ENCODE measurements around the gene HS6ST3.

- TF ChIP-seq, protein P1, sequence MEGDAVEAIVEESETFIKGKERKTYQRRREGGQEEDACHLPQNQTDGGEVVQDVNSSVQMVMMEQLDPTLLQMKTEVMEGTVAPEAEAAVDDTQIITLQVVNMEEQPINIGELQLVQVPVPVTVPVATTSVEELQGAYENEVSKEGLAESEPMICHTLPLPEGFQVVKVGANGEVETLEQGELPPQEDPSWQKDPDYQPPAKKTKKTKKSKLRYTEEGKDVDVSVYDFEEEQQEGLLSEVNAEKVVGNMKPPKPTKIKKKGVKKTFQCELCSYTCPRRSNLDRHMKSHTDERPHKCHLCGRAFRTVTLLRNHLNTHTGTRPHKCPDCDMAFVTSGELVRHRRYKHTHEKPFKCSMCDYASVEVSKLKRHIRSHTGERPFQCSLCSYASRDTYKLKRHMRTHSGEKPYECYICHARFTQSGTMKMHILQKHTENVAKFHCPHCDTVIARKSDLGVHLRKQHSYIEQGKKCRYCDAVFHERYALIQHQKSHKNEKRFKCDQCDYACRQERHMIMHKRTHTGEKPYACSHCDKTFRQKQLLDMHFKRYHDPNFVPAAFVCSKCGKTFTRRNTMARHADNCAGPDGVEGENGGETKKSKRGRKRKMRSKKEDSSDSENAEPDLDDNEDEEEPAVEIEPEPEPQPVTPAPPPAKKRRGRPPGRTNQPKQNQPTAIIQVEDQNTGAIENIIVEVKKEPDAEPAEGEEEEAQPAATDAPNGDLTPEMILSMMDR (IDR thresholded peaks at IDR 0.05; ENCODE audit: poor library complexity) = no peak
- no peak for TF ChIP-seq EZH2 (IDR thresholded peaks at IDR 0.05; ENCODE audit: borderline replicate concordance)
Observed at GRCh38 chr13:96426167-96426566, 336.3 kb downstream of the HS6ST3 start.

Data from hepatocyte (in vitro differentiated cells).